A172 (cell line): Measurements from ENCODE around the gene LBHD2. TPM values are rescaled to one million over a fixed set of nuclear protein-coding genes. Genes with fewer than 3 reads are reported as not detected.

Experiments
- DNase-seq: peaks from one replicate; pipeline ENCODE4 v3.0.0-alpha.2; 2015; ENCODE audit warnings: low spot score
- total RNA-seq: library from RNA; depleted of rRNA; stranded (reverse); fragments of >200 nt; shearing (Covaris generic); gene quantifications from 2 replicates; pipeline ENCODE4 v1.2.3, GENCODE V29; 2014

LBHD2 gene
- total RNA-seq, 1 experiment from 2014 or later, result not detected

DNA sequence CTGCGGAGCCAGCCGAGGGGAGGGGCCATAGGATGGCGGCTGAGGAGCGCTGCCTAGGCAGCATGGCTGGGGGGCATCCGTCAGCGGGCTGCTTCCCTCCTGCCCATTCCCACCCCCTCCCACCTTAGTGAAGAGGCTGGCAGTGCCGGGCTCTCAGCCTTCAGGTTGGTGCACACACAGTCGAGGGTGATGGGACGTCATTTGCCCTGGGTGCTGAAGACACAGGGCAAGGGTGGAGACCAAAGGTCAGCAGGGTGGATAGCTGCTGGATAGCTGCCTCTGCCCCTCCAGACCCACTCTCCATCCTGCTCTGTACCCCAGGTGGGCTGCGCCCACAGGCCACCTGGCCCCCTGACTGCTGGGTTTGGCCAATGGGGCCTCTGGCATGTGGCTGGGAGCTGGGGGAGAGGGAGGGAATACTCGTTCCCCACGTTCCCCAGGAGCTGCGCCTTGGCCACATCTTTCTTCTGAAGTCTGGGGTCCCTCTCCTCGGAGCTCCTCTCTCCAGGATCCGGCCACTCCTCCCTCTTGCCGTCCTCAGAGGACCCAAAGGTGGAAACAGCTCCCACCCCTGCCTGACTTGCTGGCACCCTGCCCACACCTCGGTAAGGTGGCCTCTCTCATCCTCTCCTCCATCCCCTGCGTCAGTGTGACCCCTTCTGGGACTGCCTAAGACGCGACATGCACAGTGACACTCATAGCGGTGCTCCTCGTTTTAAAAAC lies 15.5 kb upstream of the LBHD2 start:
- DNase-seq, result no peak

DNA sequence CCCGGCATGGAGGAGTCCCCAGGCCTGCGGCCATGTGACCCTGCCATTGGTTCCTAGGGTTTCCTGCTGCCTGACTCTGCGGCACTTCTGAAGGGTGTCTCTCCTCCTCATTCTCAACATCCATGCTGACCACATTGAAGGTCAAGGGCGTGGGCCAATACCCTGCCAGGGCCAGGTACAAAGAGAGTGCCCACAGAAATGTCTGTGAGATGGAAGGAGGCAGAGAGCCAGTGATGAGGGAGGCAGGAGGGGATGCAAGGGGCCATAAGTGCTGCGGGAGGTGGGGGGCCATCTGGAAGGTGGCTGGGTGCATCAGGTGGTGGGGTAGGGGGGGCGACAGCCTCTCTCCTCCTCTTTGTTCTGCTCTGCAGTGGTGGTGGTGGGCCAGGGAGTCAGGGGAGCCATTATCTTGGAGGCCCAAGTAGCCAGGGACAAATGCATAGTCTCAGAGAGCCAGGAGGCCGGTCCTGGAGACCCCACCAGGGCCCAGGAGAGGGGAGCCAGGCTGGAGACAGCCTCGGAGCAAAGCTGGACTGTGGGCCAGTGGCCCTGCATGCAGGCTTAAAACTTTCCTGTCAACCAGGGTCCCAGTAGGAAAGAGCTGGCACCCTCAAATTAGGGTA lies 13.6 kb upstream of the LBHD2 start:
- DNase-seq, result no peak

DNA sequence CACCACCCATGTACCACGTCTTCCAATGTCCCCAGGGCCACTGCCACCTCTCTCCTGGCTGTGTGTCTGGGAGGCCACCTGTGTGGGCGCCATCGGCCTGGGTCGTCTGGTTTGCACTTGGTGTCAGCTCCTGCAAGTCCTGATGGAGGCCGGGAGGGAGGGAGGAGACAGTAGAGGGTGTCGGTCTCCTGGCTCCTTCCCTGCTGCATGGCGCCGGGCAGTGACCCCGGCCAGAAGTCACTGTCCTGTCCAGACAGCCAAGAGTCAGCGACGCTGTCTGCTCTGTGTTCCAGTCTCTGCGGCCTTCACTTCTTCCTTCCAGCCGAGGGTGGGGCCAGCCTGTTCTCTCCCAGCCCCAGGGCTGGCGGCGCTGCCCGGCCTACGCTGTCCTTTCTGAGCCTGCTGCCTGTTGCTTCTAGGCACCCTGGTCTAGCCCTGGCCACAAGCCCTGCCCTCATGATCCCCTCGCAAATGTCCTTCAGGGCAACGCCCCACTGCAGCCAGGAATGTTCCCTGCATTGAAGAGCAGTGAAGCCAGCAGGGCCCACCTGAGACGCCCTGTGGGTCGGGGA lies 13.0 kb upstream of the LBHD2 start:
- DNase-seq, result no peak

DNA sequence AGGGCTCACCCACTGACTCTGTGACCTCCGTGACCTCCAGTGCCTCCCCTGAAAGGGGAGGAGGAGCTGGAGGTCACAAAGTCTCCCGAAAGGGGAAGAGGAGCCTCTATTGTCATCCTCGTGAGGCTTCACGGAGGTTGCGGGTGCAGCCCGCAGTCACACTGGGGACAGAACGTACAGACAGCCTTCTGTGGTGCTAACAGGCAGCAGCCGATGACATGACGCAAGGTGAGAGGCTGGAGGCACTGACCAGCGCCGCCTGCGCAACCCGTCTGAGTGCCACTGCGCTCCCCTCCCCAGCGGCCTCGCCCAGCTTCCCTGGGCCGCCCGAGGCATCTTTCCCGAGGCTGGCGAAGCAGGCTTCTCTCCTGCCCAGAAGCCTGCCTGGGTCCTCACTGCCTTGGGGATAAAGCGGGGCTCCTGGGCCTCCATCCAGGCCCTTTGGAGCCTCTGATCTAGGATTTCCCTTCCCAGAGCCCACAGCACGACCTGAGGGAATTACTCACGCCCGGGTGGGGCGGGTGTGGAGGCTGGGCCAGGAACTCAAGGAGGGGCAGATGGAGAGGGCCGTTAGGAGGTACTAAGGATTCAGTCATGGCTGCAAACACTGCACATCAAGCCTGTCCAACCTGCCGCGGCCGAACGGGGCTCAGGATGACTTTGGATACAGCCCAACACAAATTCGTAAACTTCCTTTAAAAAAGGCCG lies 12.3 kb upstream of the LBHD2 start:
- no peak for DNase-seq

DNA sequence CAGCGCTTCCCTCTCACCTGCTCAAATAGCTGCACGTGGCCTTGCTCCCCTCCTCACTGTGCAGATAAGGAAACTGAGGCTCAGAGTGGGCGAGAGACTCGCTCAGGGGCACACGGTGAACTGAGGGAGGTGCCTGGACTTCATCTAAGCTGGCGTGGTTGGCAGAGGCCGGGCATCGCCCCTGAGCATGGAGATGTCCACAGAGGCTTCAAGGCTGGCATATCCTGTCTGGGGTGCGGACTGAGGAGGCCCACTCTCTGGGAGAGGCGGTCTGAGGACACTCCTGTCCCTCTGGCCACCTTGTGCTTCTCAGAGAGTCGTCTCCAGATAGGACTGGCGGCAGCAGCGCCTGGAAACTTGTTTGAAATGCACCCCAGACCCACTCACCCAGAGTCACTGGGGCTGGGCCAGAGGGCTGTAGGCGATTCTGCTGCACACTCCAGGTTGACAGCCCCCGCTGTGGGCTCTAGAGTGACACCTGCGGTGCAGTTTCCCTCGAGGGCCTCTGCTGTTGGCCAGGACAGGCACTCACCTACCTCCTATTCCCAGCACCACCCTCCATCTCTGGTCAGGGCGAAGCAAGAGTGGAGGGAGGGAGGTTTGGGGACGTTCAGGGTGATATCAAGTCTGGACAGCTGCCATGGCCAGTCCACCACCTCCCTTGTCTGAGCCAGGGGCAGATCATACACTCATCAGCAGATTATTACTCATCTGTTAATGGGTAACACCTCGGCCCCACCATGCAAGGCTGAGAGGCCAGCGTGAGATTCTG lies 11.2 kb upstream of the LBHD2 start:
- DNase-seq, result peak; percentile 46

DNA sequence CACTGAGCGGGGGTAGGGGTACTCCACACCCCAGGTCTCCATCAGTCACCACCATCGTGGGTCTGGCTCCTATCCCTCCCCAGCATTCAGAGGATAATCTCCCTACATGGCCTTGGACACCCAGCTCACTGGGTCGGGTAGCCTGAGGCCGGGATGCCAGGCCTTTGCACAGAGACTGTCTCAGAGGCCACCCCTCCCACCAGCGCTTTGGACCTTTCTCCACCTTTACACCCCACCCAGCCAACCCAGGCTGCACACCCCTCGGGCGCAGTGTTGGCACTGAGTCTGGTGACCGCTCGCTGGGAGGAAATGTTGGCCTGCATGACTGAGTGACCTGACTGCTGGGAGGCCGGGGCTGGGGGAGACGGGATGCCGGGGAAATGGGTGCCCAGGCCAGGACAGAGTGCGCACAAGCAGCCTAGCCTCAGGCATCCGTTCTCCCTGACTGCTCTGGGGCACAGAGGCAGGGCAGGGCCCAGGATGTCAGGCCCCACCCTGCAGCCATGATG lies 10.6 kb upstream of the LBHD2 start:
- no peak for DNase-seq

DNA sequence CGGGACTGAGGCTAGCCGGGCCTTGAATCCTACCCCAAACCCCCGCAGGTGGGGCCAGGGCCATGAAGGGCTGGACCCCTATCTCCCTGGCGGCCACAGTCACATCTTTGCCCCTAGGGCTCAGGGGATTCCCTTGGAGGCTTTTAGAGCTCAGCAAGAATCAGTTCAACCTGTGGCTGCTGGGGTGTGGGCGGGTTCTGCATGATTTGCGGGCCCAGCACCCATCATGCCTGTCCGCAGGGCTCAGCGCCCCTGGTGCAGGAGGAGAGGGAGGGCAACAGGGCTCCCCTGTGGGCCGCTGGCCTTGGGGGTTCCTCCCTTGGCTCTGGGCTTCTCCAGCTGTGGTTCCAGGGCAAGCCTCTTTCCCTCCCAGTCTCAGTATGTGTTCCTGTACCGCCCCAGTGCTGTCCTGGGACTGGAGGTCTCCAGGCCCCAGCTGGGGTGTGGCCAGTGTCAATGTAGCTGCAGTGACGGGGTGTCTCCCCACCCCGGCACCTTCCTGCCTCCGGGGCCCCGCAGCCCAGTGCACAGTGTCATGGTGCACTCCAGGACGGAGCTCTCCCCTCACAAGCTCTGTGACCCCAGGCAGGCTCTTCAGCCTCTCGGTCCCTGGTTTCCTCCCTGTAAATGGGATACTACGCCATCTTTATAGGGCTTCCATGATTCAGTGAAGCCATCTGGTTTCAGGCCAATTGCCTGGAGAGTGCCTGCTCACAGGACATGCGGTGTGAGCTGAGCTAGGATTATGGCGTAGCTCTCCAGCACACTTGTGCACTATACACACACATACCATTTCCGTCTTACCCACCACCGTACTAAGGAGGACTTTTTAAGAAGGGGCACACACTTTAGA lies 9.9 kb upstream of the LBHD2 start:
- DNase-seq, result no peak

DNA sequence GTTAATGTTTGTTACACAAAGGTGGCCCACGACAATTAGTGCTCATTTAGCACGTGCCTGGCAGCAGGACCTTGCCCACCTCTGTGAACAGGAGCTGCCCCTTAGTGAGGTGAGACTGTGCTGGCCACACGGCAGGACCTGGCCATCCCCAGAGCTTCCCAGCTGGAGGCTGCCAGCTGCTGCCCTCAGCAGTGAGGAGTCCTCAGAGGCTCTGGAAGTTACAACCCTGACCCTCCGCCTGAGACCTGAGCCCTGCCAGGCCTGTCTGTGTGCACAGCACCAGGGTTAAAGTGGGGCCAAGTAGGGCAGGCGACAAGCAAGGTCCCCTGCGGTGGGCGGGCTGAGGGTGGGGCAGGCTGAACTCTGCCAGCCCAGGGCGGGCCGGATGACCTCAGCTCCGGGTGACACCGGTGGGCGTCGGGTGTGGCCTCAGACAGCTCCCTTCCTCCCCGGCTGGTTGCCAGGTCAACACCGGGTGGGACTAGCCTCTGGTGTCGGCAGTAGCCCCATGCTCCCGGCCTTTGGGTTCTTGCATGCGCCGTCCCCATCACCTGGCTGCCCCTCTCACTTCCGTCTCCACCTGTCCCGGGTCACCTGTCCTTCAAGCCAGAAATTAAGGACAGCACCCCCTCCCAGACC lies 9.2 kb upstream of the LBHD2 start:
- DNase-seq, result peak; percentile 32

DNA sequence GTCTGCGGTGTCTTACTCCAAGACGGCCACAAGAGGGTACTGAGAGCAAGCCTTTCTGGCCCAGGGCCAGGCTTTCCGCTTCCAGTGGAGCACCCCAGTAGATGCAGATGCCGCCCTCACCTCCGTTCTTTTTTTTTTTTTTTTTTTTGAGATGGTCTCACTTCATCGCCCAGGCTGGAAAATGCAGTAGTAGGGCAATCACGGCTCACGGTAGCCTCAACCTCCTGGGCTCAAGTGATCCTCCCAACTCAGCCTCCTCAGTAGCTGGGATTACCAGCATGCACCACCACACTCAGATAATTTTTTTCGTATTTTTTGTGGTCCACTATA lies 5.6 kb upstream of the LBHD2 start:
- peak; percentile 73 for DNase-seq

DNA sequence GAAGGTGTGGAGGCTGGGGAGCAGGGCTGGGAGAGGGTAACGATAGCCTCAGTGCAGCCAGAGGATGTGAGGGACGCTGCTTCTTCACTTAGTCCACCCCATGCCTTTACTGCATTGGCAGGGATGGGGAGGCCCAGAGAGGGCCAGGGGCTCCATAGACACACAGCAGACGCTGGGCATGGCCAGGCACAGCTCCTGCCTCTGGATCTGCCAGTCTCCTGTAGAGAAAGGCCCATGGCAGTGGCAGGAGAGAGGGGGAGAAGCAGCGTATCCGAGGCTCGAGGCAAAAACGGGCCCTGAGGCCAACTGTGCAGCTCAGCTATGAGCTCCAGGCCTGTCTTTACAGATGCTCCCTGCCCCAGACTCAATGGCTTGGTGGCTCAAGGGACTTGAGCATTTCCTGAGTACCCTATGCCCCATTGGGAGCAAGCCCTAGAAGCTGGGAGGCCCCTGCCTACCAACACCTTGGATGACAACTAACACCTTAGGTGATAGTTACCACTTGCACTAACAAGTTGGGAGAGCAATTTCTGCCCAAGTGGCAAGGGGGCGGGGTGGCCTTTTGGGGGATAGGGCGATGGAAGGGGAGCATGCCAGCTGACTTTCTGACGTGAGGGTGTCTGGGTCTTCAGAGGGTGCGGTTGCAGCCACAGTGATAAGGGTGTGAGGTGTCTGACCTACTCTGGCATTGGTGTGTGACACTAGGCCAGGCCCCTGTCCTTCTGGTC lies 5.0 kb upstream of the LBHD2 start:
- no peak for DNase-seq

DNA sequence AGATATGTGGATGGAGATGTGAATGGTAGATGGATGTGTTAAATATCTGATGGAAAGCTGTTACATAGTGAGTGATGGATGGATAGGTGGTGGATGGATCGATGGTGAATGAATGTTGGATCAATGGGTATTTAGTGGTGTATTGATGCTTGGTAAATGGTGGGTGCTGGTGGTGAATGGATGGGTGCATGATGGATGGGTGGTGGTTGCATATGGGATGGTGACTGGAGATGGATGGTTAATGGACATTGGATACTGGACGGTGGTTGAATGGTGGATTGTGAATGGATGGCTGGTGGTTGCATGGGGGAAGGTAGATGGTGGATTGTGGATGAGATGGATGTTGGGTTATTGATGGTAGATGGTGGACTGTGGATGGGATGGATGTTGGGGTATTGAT lies 2.1 kb upstream of the LBHD2 start:
- DNase-seq, result no peak

DNA sequence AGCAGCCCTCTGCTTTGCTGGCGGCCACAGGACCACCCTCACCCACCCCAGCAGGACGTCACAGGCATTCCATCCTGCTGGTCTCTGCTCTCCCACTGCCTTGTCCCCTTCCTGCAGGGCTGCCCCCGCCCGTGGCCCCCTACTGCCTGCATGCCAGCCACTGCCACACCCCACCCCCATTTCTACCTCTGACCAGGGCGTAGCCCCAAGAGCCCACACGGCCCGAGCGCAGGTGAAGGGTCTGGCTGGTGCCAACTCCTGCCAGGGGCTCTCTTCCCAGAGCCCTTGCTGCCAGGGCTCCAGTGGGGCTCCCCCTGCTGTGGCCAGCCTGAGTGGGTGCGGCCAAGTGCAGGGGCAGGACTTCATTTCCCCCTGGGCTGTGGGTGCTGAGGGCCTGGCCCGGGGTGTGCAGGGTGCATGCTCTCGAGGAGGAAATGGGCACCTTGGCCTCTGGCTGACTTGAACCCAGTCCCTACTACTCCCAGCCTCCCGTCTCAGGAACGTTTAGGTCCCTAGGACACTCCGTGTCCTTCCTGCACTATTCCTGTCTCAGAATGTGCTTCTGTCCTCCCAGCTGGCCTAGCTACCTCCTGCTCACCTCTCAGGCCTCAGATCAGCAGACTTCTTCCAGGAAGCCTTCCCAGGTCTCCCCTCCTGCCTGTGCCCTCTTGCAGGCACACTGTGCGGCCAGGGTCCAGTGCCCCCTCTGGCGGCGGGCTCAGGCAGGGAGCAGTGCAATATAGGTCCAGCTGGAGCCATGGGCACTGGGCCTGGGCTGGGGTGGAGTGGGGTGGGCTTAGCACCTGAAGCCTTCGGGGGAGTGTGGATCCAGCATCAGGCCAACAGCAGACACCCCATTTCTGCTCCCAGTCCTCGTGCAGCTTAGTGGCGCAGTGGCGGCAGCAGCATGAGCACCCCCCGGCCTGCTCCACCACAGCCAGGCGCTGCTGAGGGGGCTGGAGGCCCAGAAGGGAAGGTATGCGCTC lies 1.4 kb downstream of the LBHD2 start:
- no peak for DNase-seq

DNA sequence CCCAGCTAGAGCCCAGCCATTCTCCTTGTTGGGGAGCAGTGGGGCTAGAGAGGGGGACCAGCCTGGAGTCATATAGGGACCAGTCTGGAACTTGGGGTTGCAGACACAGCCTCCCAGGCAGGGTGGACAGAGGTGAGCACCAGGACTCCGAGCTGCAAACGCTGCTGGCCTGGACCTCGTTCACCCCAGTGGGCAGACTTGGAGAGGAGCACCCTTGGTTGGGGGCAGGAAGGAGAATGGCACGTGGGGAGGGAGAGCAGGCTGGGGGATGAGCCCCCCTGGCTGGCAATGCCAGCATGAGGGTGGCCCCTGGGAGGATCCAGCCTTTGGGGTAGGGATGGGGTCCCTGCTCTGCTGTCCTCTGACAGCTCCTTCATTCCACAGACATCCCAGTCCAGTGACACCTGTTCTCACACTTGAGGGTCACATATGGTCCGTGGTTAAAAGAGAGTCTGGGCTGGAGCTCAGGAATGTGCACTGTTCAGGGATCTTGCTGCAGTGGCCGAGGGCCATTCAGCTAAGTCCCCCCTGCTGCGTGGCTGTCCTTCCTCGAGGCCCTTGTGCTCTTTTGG lies 2.8 kb downstream of the LBHD2 start:
- DNase-seq, result no peak

DNA sequence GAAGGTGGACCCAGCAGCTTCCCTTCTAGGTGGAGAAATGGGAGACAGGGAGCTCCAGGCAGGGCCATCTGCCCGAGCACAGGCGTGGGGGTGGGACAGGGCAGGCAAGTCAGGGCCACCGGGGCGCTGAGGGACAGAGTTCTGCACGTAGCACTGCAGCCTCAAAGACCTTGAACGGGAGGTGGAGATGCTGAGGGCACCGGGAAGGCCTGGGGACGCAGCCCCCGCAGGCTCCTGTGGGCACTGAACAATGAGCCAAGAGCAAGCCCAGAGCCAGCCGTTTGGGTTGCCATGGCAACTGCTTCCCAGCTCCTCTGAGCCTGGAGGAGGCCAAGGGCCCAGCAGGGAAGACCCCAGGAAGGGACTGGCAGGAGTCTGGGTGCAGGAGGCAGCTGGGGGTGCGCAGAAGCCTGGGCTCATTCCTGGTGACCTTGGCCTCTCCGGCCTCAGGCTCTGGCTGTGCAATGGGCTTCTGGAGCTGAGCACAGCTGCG lies 3.4 kb downstream of the LBHD2 start:
- no peak for DNase-seq

DNA sequence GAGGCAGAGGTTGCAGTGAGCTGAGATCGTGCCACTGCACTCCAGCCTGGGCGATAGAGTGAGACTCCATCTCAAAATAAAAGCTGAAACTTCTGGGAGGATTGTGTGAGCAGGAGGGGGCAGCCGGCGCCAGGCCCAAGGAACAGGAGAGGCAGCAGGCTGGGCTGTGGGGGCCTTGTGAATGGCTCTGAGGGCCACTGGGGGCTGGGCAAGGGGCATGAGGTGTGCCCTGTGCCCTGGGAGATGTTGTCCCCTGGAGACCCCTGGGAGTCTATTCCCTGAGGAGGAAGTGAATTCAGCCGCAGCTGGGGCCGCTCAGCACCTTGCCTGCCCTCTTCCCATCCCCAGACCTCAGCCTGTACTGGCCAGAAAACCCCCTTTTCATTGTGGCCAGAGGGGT lies 4.9 kb downstream of the LBHD2 start:
- DNase-seq, result no peak

DNA sequence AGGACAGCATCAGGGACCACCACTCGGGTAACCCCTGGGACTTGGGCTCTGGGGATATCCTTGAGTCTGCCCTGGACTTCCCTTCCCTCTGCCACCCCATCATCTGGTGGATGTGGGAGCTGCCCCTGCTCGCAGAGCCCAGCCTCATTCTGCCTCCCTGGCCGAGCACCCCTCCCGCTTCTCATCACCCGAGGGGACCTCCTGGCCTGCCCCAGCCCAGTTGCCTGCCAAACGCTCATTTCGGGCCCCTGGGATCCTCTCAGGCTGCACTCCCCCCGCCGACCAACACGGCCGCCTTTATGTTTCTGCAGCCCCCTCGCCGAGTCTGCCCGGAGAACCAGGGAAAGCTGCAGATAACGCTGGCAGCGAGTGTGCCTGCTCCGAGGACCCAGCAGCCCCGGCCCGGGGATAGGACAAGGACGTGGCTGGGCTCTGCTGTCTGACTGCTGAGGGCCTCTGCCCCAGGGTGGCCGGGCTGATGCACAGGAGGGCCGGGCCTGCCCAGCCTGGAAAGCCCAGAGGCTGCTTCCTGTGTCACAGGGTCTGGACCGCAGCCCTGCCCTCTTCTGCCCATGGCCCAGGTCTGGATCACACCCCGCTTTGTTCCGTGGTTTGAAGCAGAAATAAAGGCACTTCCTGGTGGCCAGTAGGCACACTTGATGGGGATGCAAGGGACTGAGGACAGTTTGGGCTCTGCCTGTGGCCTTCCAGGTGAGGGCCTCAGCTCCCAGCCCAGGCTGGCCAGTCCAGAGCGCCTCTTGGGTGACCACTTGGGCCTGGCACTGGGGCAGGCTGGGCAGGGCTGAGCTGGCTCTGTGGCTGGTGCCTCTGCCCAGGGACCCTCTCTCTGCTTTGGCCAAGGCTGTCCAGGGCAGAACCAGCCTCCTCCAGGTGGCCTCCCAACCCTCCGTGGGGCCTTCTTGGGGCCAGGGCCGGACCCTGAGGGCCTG lies 5.7 kb downstream of the LBHD2 start:
- DNase-seq, result no peak

DNA sequence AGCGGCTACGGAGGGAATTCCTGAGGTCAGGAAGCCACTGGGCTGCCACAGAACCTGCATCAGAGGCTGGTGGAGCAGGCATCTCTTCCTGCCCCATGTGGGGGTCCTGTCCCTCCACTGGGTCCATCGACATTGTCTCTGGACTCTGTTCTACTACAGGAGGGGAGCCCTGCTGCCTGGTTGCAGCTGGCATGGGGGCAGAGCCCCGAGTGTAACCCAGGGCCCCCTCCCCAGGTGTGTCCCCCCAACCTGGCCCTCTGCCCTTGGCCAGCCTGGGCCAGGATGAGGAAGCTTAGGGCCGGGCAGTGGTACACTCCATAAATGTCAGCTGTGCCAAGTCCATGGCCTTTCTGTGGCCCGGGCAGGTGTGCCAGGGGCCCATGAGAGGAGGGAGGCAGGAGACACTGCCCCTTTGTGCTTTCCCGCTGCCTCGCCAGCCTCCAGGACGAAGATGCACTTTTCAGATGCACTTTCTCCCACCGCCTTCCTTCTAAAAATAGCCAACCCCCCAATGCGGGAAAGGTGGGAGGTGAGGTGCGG lies 6.5 kb downstream of the LBHD2 start:
- DNase-seq, result no peak
